ENCODE measurements around the gene LRRC49. TPM values are rescaled to one million over a fixed set of nuclear protein-coding genes. Genes with fewer than 3 reads are reported as not detected.

Gene LRRC49
- total RNA-seq, 1 experiment from 2014 or later = 7.4 TPM

DNA sequence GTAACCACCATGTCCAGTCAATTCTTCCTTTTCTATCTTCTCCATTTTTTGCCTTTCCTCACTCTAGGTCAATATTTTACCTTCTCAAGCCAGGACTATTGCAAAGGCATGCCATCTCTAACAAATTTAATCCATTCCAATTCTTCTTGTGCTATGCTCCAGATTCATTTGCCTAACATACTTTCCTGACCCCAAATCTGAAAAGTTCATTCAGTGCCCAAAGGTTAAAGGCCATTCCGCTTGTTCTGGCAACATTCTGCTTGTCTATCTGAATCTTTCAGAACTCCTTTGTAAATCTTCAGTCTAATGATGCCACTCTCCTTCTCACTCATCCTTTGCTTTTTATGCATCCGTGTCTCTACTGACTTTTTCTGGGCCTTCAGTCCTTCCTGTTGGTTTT, 15.9 kb upstream of the LRRC49 start:
- Histone ChIP-seq H3K36me3 (ENCODE audit: control insufficient read depth in 1 of 2, insufficient read depth in 2 of 2, low read length in 2 of 2) (no peaks in the 10 kb centered on the region), H3K4me1 (ENCODE audit: control insufficient read depth in 1 of 2, insufficient read depth in 2 of 2, low read length in 2 of 2) (peaks cover 0 to 8% of the 10 kb centered on the region in 2 experiments; a peak in 2 of 4 replicates), H3K27me3 (ENCODE audit: insufficient read depth, low read length) (no peaks in the 10 kb centered on the region), H2AFZ (ENCODE audit: low read depth, low read length, poor library complexity, severe bottlenecking) (no peak overlapping the region), H3K27ac (ENCODE audit: low read depth, low read length) (no peak overlapping the region), H3K4me2 (ENCODE audit: low read length) (no peak overlapping the region), H3K4me3 (replicated peaks in 1 of 2; ENCODE audit: low read depth in 1 of 2, low read length in 2 of 2) (no peak overlapping the region), H3K9ac (ENCODE audit: low read length) (no peak overlapping the region), H3K79me2 (ENCODE audit: insufficient read depth, low read length) (no peaks in the 10 kb centered on the region), H3K9me2 (ENCODE audit: insufficient read depth) (no peaks in the 10 kb centered on the region), H4K20me1 (ENCODE audit: insufficient read depth) (no peaks in the 10 kb centered on the region), H3K9me3 (ENCODE audit: control insufficient read depth in 1 of 2, insufficient read depth in 1 of 2, low read depth in 1 of 2, low read length in 2 of 2) (no peaks in the 10 kb centered on the region)
- TF ChIP-seq EZH2 (IDR thresholded peaks at IDR 0.05) = no peak
- TF ChIP-seq RAD21 (IDR thresholded peaks at IDR 0.05; ENCODE audit: low read depth) = no peak
- no peak for TF ChIP-seq YY1 (IDR thresholded peaks at IDR 0.05; ENCODE audit: extremely low read depth, insufficient replicate concordance, low read depth, low read length)
- no peak for TF ChIP-seq CBX3 (IDR thresholded peaks at IDR 0.05; ENCODE audit: low read depth)
- no peak for TF ChIP-seq ZFX (IDR thresholded peaks at IDR 0.05)
- TF ChIP-seq, protein P1, sequence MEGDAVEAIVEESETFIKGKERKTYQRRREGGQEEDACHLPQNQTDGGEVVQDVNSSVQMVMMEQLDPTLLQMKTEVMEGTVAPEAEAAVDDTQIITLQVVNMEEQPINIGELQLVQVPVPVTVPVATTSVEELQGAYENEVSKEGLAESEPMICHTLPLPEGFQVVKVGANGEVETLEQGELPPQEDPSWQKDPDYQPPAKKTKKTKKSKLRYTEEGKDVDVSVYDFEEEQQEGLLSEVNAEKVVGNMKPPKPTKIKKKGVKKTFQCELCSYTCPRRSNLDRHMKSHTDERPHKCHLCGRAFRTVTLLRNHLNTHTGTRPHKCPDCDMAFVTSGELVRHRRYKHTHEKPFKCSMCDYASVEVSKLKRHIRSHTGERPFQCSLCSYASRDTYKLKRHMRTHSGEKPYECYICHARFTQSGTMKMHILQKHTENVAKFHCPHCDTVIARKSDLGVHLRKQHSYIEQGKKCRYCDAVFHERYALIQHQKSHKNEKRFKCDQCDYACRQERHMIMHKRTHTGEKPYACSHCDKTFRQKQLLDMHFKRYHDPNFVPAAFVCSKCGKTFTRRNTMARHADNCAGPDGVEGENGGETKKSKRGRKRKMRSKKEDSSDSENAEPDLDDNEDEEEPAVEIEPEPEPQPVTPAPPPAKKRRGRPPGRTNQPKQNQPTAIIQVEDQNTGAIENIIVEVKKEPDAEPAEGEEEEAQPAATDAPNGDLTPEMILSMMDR (IDR thresholded peaks at IDR 0.05 in 2 of 3, conservative IDR thresholded peaks at IDR 0.05 in 1 of 3; ENCODE audit: borderline replicate concordance in 1 of 3, insufficient read depth in 1 of 3, low read depth in 2 of 3, low read length in 2 of 3) = no peak
- no peak for TF ChIP-seq ZNF274 (IDR thresholded peaks at IDR 0.05; ENCODE audit: low read depth, low read length)
- TF ChIP-seq POLR2A (IDR thresholded peaks at IDR 0.05; ENCODE audit: borderline replicate concordance, extremely low read depth, insufficient read depth, insufficient read length) = no peak
- TF ChIP-seq EZH2phosphoT487 (IDR thresholded peaks at IDR 0.05; ENCODE audit: borderline replicate concordance) = no peak
- no peak for TF ChIP-seq EGR1 (IDR thresholded peaks at IDR 0.05; ENCODE audit: low read depth)
- TF ChIP-seq SRF (IDR thresholded peaks at IDR 0.05; ENCODE audit: low read depth) = no peak
- TF ChIP-seq, protein P2, sequence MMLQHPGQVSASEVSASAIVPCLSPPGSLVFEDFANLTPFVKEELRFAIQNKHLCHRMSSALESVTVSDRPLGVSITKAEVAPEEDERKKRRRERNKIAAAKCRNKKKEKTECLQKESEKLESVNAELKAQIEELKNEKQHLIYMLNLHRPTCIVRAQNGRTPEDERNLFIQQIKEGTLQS (IDR thresholded peaks at IDR 0.05) = no peak
- no peak for TF ChIP-seq SP1 (IDR thresholded peaks at IDR 0.05; ENCODE audit: low read depth)
- TF ChIP-seq ELF1 (IDR thresholded peaks at IDR 0.05; ENCODE audit: borderline replicate concordance, low read depth) = no peak
- TF ChIP-seq, protein P3, sequence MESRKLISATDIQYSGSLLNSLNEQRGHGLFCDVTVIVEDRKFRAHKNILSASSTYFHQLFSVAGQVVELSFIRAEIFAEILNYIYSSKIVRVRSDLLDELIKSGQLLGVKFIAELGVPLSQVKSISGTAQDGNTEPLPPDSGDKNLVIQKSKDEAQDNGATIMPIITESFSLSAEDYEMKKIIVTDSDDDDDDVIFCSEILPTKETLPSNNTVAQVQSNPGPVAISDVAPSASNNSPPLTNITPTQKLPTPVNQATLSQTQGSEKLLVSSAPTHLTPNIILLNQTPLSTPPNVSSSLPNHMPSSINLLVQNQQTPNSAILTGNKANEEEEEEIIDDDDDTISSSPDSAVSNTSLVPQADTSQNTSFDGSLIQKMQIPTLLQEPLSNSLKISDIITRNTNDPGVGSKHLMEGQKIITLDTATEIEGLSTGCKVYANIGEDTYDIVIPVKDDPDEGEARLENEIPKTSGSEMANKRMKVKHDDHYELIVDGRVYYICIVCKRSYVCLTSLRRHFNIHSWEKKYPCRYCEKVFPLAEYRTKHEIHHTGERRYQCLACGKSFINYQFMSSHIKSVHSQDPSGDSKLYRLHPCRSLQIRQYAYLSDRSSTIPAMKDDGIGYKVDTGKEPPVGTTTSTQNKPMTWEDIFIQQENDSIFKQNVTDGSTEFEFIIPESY (IDR thresholded peaks at IDR 0.05; ENCODE audit: extremely low read depth, insufficient replicate concordance, low read length) = no peak
- TF ChIP-seq, protein P4, sequence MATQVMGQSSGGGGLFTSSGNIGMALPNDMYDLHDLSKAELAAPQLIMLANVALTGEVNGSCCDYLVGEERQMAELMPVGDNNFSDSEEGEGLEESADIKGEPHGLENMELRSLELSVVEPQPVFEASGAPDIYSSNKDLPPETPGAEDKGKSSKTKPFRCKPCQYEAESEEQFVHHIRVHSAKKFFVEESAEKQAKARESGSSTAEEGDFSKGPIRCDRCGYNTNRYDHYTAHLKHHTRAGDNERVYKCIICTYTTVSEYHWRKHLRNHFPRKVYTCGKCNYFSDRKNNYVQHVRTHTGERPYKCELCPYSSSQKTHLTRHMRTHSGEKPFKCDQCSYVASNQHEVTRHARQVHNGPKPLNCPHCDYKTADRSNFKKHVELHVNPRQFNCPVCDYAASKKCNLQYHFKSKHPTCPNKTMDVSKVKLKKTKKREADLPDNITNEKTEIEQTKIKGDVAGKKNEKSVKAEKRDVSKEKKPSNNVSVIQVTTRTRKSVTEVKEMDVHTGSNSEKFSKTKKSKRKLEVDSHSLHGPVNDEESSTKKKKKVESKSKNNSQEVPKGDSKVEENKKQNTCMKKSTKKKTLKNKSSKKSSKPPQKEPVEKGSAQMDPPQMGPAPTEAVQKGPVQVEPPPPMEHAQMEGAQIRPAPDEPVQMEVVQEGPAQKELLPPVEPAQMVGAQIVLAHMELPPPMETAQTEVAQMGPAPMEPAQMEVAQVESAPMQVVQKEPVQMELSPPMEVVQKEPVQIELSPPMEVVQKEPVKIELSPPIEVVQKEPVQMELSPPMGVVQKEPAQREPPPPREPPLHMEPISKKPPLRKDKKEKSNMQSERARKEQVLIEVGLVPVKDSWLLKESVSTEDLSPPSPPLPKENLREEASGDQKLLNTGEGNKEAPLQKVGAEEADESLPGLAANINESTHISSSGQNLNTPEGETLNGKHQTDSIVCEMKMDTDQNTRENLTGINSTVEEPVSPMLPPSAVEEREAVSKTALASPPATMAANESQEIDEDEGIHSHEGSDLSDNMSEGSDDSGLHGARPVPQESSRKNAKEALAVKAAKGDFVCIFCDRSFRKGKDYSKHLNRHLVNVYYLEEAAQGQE (IDR thresholded peaks at IDR 0.05; ENCODE audit: low read depth) = no peak
- TF ChIP-seq POLR2AphosphoS5 (IDR thresholded peaks at IDR 0.05; ENCODE audit: low read depth, low read length) = no peak
- no peak for TF ChIP-seq CEBPB (IDR thresholded peaks at IDR 0.05; ENCODE audit: low read depth)
- TF ChIP-seq FOSL1 (IDR thresholded peaks at IDR 0.05; ENCODE audit: low read depth) = no peak
- ATAC-seq = no peak
- no peak for DNase-seq (ENCODE audit: low read depth, low spot score)
- BruUV-seq (replicated peaks) = no TSS peak
- RAD21 ChIA-PET (ENCODE audit: low non-redundant PET in 1 of 2, low total read pairs in 2 of 2, uncharacterized antibody in 2 of 2, unreplicated experiment in 2 of 2) = no interaction called here
- CTCF ChIA-PET = no interaction called here
- POLR2A ChIA-PET = no interaction called here
- intact Hi-C loops (cut with micrococcal nuclease) = no loop called here
